Skin of body (tissue), 3 donors: ENCODE results near the gene BEX3. TPM values are rescaled to one million over a fixed set of nuclear protein-coding genes. Genes with fewer than 3 reads are reported as not detected.

ENCODE experiments used
- DNase-seq: peaks from one replicate; lab custom pipeline; 2025; lab: John Stamatoyannopoulos, UW
- small RNA-seq: library from RNA; depleted of rRNA; stranded (forward); fragments of <200 nt; gene quantifications from one replicate; pipeline ENCODE3, GENCODE V24; 2014; ENCODE audit warnings: low replicate concordance
- total RNA-seq: library from RNA; depleted of rRNA; stranded (reverse); fragments of >200 nt; gene quantifications from one replicate; pipeline ENCODE4 v1.2.3, GENCODE V29; 2014

Gene BEX3
- total RNA-seq, 1 donor from 2014 or later, result 102 TPM

GRCh38 chrX:103423955-103424638, 47.8 kb downstream of the BEX3 start:
- no peak for DNase-seq

Small RNA genes lying within 50 kb of the gene (small RNA-seq; reads per million reads assigned to genes)
- not detected for gene Z92846.1

Other genes starting within 250 kb of the BEX3 start
- gene BEX4, start 161.4 kb upstream of the BEX3 start, total RNA-seq, result 28.6 TPM
- gene TCEAL8, start 121.4 kb upstream of the BEX3 start, total RNA-seq, result 106 TPM
- gene TCEAL5, start 99.8 kb upstream of the BEX3 start, total RNA-seq, result 1.1 TPM
- 7.8 TPM for gene BEX2, start 65.5 kb upstream of the BEX3 start, total RNA-seq
- 44.0 TPM for gene TCEAL7, start 46.3 kb upstream of the BEX3 start, total RNA-seq
- gene TCEAL9, start 20.0 kb upstream of the BEX3 start, total RNA-seq, result 81.3 TPM
- gene RAB40A, start 143.0 kb downstream of the BEX3 start, total RNA-seq, result 0.30 TPM
- 37.1 TPM for gene TCEAL4, start 209.0 kb downstream of the BEX3 start, total RNA-seq
- gene TCEAL3, start 231.4 kb downstream of the BEX3 start, total RNA-seq, result 7.2 TPM